Astrocyte (in vitro differentiated cells and primary cell): Measurements from ENCODE around the gene AP2B1. TPM values are rescaled to one million over a fixed set of nuclear protein-coding genes. Genes with fewer than 3 reads are reported as not detected.

Experiments used
- DNase-seq: peaks from one replicate; pipeline ENCODE4 v3.0.0-alpha.2; 2010; ENCODE audit warnings: low read depth
- FAIRE-seq: peaks from 2 replicates; lab custom pipeline; 2011; peaks lifted over from hg19 to GRCh38; lab: Jason Lieb, UNC
- H2AFZ ChIP-seq: 2 replicates; pipeline ENCODE4 v1.6.0; 2012; ENCODE audit warnings: low read depth, low read length, inconsistent platforms
- H3K27ac ChIP-seq: 2 replicates; pipeline ENCODE4 v1.5.1; 2011; ENCODE audit warnings: low read depth, low read length, inconsistent platforms
- H3K27me3 ChIP-seq: 2 replicates; pipeline ENCODE4 v1.6.0; 2011; ENCODE audit warnings: low read length, inconsistent platforms; ENCODE audit not compliant: insufficient read depth
- H3K36me3 ChIP-seq: 2 replicates; pipeline ENCODE4 v1.5.1; 2011; ENCODE audit warnings: low read length, inconsistent platforms; ENCODE audit not compliant: insufficient read depth
- H3K4me1 ChIP-seq: 2 replicates; pipeline ENCODE4 v1.5.1; 2011; ENCODE audit warnings: low read length, inconsistent platforms; ENCODE audit not compliant: insufficient read depth
- H3K4me2 ChIP-seq: 2 replicates; pipeline ENCODE4 v1.6.0; 2012; ENCODE audit warnings: low read length, inconsistent platforms
- H3K4me3 ChIP-seq: 2 replicates; pipeline ENCODE4 v1.5.1; 2011; ENCODE audit warnings: low read depth, mild to moderate bottlenecking, low read length, inconsistent platforms; ENCODE audit not compliant: insufficient read depth
- H3K79me2 ChIP-seq: 2 replicates; pipeline ENCODE4 v1.6.0; 2012; ENCODE audit warnings: mild to moderate bottlenecking, low read length, inconsistent platforms; ENCODE audit not compliant: insufficient read depth
- H3K9ac ChIP-seq: 2 replicates; pipeline ENCODE4 v1.6.0; 2012; ENCODE audit warnings: mild to moderate bottlenecking, low read length, inconsistent platforms
- H3K9me3 ChIP-seq: 2 replicates; pipeline ENCODE4 v1.5.1; 2012; ENCODE audit warnings: low read depth, mild to moderate bottlenecking, low read length, inconsistent platforms; ENCODE audit not compliant: insufficient read depth
- H4K20me1 ChIP-seq: 2 replicates; pipeline ENCODE4 v1.6.0; 2012; ENCODE audit warnings: low read length, inconsistent platforms; ENCODE audit not compliant: insufficient read depth
- H3K27ac Mint-ChIP-seq: one replicate; pipeline ENCODE4 v1.8.0; 2021; ENCODE audit warnings: mild to moderate bottlenecking, mixed read lengths; ENCODE audit not compliant: unreplicated experiment
- H3K27me3 Mint-ChIP-seq: one replicate; pipeline ENCODE4 v1.8.0; 2021; ENCODE audit warnings: low read depth, mixed read lengths; ENCODE audit not compliant: unreplicated experiment
- H3K36me3 Mint-ChIP-seq: one replicate; pipeline ENCODE4 v1.8.0; 2021; ENCODE audit warnings: low read depth, mixed read lengths; ENCODE audit not compliant: unreplicated experiment
- H3K4me1 Mint-ChIP-seq: one replicate; pipeline ENCODE4 v1.8.0; 2021; ENCODE audit warnings: low read depth, mixed read lengths; ENCODE audit not compliant: unreplicated experiment
- H3K4me3 Mint-ChIP-seq: one replicate; pipeline ENCODE4 v1.8.0; 2021; ENCODE audit warnings: mild to moderate bottlenecking, moderate library complexity, mixed read lengths; ENCODE audit not compliant: unreplicated experiment
- H3K9me3 Mint-ChIP-seq: one replicate; pipeline ENCODE4 v1.8.0; 2021; ENCODE audit warnings: mild to moderate bottlenecking, mixed read lengths; ENCODE audit not compliant: unreplicated experiment
- EZH2 ChIP-seq: IDR thresholded peaks from 2 replicates; pipeline ENCODE4 v1.6.1; 2012; ENCODE audit warnings: mild to moderate bottlenecking, low read length, inconsistent platforms; ENCODE audit not compliant: insufficient read depth
- total RNA-seq: library from RNA; stranded (reverse); gene quantifications from 2 replicates; pipeline ENCODE4 v1.2.1, GENCODE V29; 2021
- TF ChIP-seq, protein P1 (sequence below): IDR thresholded peaks from 2 replicates; pipeline ENCODE4 v1.5.1; 2011; ENCODE audit warnings: low read depth, mild to moderate bottlenecking, inconsistent platforms, low read length, moderate library complexity; ENCODE audit not compliant: insufficient read depth

The AP2B1 gene
- total RNA-seq, 1 donor from 2014 or later = 313 TPM

DNA sequence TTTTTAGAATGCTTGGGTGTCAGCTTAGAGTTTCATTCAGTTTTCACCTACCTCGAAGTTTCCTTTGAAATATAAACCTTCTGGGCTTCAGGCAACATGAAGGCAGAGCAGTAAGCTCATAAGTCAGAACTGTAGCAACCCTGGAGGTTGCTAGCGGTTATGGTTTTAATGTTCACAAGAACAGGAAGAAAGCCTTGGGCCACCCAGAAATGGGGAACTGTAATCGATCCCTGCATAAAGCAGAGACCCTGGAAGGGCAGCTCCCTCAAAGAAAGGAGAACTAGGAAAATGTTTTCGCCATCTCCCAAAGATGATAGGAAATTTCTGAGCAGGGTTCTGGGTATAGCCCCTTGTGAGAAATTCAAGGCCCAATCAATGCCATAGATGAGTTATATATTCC lies 96.5 kb downstream of the AP2B1 start:
- peaks cover 21% of the 10 kb centered on the region for H3K36me3 ChIP-seq
- H3K27me3 Mint-ChIP-seq = no peaks in the 10 kb centered on the region
- H3K36me3 Mint-ChIP-seq = peaks cover 27% of the 10 kb centered on the region

GRCh38 chr17:35684055-35684802 lies 97.1 kb downstream of the AP2B1 start:
- Histone ChIP-seq H3K9ac (no peak overlapping the region), H3K27me3 (no peaks in the 10 kb centered on the region), H3K4me2 (no peak overlapping the region), H2AFZ (no peak overlapping the region), H3K4me1 (no peaks in the 10 kb centered on the region), H3K36me3 (peaks cover 25% of the 10 kb centered on the region), H3K4me3 (no peak overlapping the region), H4K20me1 (peaks cover 12% of the 10 kb centered on the region), H3K9me3 (no peaks in the 10 kb centered on the region), H3K79me2 (peaks cover 4% of the 10 kb centered on the region), H3K27ac (peak overlapping the region; percentile 41)
- no peak overlapping the region for H3K4me3 Mint-ChIP-seq
- no peak for TF ChIP-seq EZH2
- TF ChIP-seq, protein P1, sequence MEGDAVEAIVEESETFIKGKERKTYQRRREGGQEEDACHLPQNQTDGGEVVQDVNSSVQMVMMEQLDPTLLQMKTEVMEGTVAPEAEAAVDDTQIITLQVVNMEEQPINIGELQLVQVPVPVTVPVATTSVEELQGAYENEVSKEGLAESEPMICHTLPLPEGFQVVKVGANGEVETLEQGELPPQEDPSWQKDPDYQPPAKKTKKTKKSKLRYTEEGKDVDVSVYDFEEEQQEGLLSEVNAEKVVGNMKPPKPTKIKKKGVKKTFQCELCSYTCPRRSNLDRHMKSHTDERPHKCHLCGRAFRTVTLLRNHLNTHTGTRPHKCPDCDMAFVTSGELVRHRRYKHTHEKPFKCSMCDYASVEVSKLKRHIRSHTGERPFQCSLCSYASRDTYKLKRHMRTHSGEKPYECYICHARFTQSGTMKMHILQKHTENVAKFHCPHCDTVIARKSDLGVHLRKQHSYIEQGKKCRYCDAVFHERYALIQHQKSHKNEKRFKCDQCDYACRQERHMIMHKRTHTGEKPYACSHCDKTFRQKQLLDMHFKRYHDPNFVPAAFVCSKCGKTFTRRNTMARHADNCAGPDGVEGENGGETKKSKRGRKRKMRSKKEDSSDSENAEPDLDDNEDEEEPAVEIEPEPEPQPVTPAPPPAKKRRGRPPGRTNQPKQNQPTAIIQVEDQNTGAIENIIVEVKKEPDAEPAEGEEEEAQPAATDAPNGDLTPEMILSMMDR = no peak
- H3K9me3 Mint-ChIP-seq = no peaks in the 10 kb centered on the region
- peaks cover 27% of the 10 kb centered on the region for H3K36me3 Mint-ChIP-seq
- H3K4me1 Mint-ChIP-seq = peaks cover 20% of the 10 kb centered on the region
- no peak for FAIRE-seq
- H3K27ac Mint-ChIP-seq = peak overlapping the region; percentile 85
- DNase-seq = peak; percentile 88
- H3K27me3 Mint-ChIP-seq = no peaks in the 10 kb centered on the region

More for the DNA sequence above, 96.5 kb downstream of the AP2B1 start:
- no peak for DNase-seq
- Histone ChIP-seq H3K27me3 (no peaks in the 10 kb centered on the region), H3K4me2 (no peak overlapping the region), H3K9me3 (no peaks in the 10 kb centered on the region), H3K4me1 (no peaks in the 10 kb centered on the region), H3K27ac (peak overlapping the region; percentile 41), H3K9ac (no peak overlapping the region), H4K20me1 (peaks cover 18% of the 10 kb centered on the region), H3K79me2 (peaks cover 7% of the 10 kb centered on the region), H2AFZ (no peak overlapping the region), H3K4me3 (no peak overlapping the region)
- H3K27ac Mint-ChIP-seq = no peak overlapping the region
- no peaks in the 10 kb centered on the region for H3K9me3 Mint-ChIP-seq
- no peak overlapping the region for H3K4me3 Mint-ChIP-seq
- peaks cover 22% of the 10 kb centered on the region for H3K4me1 Mint-ChIP-seq
- TF ChIP-seq EZH2 = no peak
- TF ChIP-seq, protein P1 = no peak
- no peak for FAIRE-seq
